CD4-positive, alpha-beta T cell (primary cell): ENCODE measurements around the gene ANKRD29. TPM values are rescaled to one million over a fixed set of nuclear protein-coding genes. Genes with fewer than 3 reads are reported as not detected.

Source experiments
- ATAC-seq: fragments of 200-7000 bp; cut with Tn5 transposase; one replicate; pipeline ENCODE4 v1.10.0; 2022; ENCODE audit warnings: mild to moderate bottlenecking; ENCODE audit not compliant: poor library complexity
- CTCF ChIA-PET: fragments of 350-600 bp; sonication (Branson Sonifier 250); formaldehyde crosslinking; loops from one replicate; lab custom pipeline; 2021; ENCODE audit warnings: antibody characterized with exemption, inconsistent platforms; lab: Charles Lee
- POLR2A ChIA-PET: fragments of 350-600 bp; sonication (Branson Sonifier 250); formaldehyde crosslinking; loops from one replicate; lab custom pipeline; 2021; ENCODE audit warnings: antibody characterized with exemption, inconsistent platforms; lab: Charles Lee
- DNase-seq, 14 experiments: peaks; one replicate each; pipeline ENCODE4 v3.0.0-alpha.2; 2013 to 2020; ENCODE audit warnings: mixed read lengths in 2 of 14
- H3K27ac ChIP-seq, 2 donors: one replicate each; pipeline versions ENCODE4 v1.5.1 to v1.7.0; 2013; ENCODE audit warnings: low read length in 2 of 2, low read depth in 1 of 2, mild to moderate bottlenecking in 1 of 2
- H3K27me3 ChIP-seq, 2 experiments: 1 replicate in 1 of 2; 2 replicates in 1 of 2; pipeline versions ENCODE4 v1.6.1 to v1.7.0; 2013; ENCODE audit warnings: low read length in 2 of 2, control low read depth in 1 of 2, mild to moderate bottlenecking in 1 of 2, moderate library complexity in 1 of 2; ENCODE audit not compliant: insufficient read depth in 2 of 2, control insufficient read depth in 1 of 2
- H3K36me3 ChIP-seq: one replicate; pipeline ENCODE4 v1.6.1; 2013; ENCODE audit warnings: low read length, control low read depth; ENCODE audit not compliant: insufficient read depth
- H3K4me1 ChIP-seq: one replicate; pipeline ENCODE4 v1.6.1; 2013; ENCODE audit warnings: low read length, control low read depth; ENCODE audit not compliant: insufficient read depth
- H3K4me3 ChIP-seq: one replicate; pipeline ENCODE4 v1.5.1; 2013; ENCODE audit warnings: mild to moderate bottlenecking, low read length, moderate library complexity
- H3K9me3 ChIP-seq, 2 experiments: 1 replicate in 1 of 2; 2 replicates in 1 of 2; pipeline versions ENCODE4 v1.6.1 to v1.7.0; 2013; ENCODE audit warnings: low read length in 2 of 2, mild to moderate bottlenecking in 2 of 2, control low read depth in 1 of 2, moderate library complexity in 1 of 2; ENCODE audit not compliant: control insufficient read depth in 1 of 2, insufficient read depth in 1 of 2
- H3K27ac Mint-ChIP-seq: one replicate; pipeline ENCODE4 v1.8.0; 2020; ENCODE audit warnings: mixed read lengths
- H3K27me3 Mint-ChIP-seq: one replicate; pipeline ENCODE4 v1.8.0; 2021; ENCODE audit warnings: mixed read lengths
- H3K36me3 Mint-ChIP-seq: one replicate; pipeline ENCODE4 v1.8.0; 2021; ENCODE audit warnings: low read depth, mixed read lengths
- H3K4me1 Mint-ChIP-seq: one replicate; pipeline ENCODE4 v1.8.0; 2021; ENCODE audit warnings: low read depth, mixed read lengths
- H3K4me3 Mint-ChIP-seq: one replicate; pipeline ENCODE4 v1.8.0; 2020; ENCODE audit warnings: mild to moderate bottlenecking, mixed read lengths
- H3K9me3 Mint-ChIP-seq: one replicate; pipeline ENCODE4 v1.8.0; 2020; ENCODE audit warnings: mixed read lengths
- intact Hi-C, 2 experiments: fragments of 100-400 bp; cut with DNase I in 1 of 2; cut with micrococcal nuclease in 1 of 2; formaldehyde crosslinking; loops; one replicate each; pipeline versions ENCODE4 v1.15.1 to v1.9.0; 2023 to 2025; cut with DNase I, micrococcal nuclease
- total RNA-seq, 174 experiments: library from RNA in 2 of 174; stranded (reverse) in 2 of 174; gene quantifications; one replicate each; pipeline ENCODE4 v1.2.3 and lab custom pipeline; 2021 to 2026
- TF ChIP-seq, protein P1 (sequence below): fragments of 200-600 bp; IDR thresholded peaks from one replicate; pipeline ENCODE4 v1.8.0; 2022; ENCODE audit warnings: antibody characterized with exemption, mild to moderate bottlenecking

The ANKRD29 gene
- total RNA-seq, 2 experiments from 2014 or later: 0.28 to 0.58 TPM

DNA sequence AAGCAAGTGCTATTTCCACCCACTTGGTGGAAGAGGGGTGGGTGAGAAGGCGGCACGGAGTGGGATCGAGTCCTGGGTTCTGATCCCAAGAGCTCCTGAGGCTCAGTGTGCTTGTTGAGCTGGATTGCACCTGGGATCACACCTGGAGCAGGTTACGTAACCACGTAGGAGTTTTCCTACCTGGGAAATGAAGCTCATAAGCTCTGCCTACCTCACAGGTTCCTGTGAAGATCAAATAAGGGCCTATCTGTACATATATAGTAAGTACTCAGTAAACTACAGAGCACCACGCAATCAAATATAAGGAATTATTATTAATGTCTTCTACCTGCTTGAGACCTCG lies 87.4 kb downstream of the ANKRD29 start:
- peak overlapping the region in 1 of 2 donors; percentile 87 for H3K27ac ChIP-seq
- TF ChIP-seq, protein P1, sequence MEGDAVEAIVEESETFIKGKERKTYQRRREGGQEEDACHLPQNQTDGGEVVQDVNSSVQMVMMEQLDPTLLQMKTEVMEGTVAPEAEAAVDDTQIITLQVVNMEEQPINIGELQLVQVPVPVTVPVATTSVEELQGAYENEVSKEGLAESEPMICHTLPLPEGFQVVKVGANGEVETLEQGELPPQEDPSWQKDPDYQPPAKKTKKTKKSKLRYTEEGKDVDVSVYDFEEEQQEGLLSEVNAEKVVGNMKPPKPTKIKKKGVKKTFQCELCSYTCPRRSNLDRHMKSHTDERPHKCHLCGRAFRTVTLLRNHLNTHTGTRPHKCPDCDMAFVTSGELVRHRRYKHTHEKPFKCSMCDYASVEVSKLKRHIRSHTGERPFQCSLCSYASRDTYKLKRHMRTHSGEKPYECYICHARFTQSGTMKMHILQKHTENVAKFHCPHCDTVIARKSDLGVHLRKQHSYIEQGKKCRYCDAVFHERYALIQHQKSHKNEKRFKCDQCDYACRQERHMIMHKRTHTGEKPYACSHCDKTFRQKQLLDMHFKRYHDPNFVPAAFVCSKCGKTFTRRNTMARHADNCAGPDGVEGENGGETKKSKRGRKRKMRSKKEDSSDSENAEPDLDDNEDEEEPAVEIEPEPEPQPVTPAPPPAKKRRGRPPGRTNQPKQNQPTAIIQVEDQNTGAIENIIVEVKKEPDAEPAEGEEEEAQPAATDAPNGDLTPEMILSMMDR: no peak
- Mint-ChIP-seq H3K4me3 (no peak overlapping the region), H3K27me3 (no peaks in the 10 kb centered on the region), H3K27ac (peak overlapping the region; percentile 81), H3K4me1 (peaks cover 47% of the 10 kb centered on the region), H3K36me3 (peaks cover 56% of the 10 kb centered on the region), H3K9me3 (no peaks in the 10 kb centered on the region)
- no peaks in the 10 kb centered on the region for H3K27me3 ChIP-seq
- peaks cover 53% of the 10 kb centered on the region for H3K4me1 ChIP-seq
- no peak for DNase-seq
- no peak for ATAC-seq
- ChIA-PET CTCF (interaction anchor here (2.0 kb wide), 1 partner anchor 59 kb away, joined by 4 read pairs; no protein-coding TSS in a partner anchor), POLR2A (no interaction called here)
- no peak overlapping the region for H3K4me3 ChIP-seq
- H3K36me3 ChIP-seq: peaks cover 21% of the 10 kb centered on the region
- intact Hi-C loops: no loop called here
- H3K9me3 ChIP-seq: no peaks in the 10 kb centered on the region

DNA sequence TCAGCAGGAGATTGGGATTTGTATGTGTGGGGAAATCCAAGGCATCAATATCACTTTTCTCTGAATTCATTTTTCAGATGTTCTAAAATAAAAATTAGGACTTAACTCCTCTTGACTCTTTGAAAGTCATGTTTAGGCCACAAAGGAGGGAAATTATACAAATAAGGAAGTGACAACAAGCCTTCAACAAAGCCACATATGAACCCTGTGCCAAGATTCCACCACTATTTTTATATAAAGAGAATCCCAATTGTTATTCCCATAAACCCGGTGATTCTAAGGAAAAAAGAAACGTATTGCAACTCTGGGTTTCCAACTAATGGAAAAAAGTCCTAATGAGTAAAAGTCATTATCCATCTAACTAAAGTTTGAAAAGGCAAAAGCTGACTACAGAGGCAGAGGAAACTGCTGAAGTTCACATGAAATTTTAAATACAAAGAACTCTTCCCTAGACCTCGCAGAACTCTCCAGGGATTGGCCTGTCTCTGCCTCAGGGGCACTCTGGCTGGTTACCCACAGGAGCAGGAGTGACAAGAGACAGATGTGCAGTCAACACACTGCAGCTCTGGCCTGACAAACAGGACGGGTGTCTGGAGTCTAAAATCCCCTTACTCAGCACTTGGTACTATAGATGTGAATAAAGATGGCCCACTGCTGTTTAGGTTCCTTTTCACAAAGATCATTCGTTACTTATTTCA lies 88.0 kb downstream of the ANKRD29 start:
- ATAC-seq (no peak), DNase-seq (peak in 1 of 14 experiments; percentile 16)
- peaks cover 52% of the 10 kb centered on the region for H3K4me1 ChIP-seq
- no peaks in the 10 kb centered on the region for H3K27me3 ChIP-seq
- peak overlapping the region; percentile 11 for H3K4me3 ChIP-seq
- H3K36me3 Mint-ChIP-seq: peaks cover 56% of the 10 kb centered on the region
- ChIA-PET POLR2A (interaction anchor here (1.7 kb wide), 1 partner anchor 11 kb away, joined by 13 read pairs; the partner anchor contains the start of gene NPC1), CTCF (interaction anchor here (2.0 kb wide), 1 partner anchor 59 kb away, joined by 4 read pairs; no protein-coding TSS in a partner anchor)
- H3K36me3 ChIP-seq: peaks cover 23% of the 10 kb centered on the region
- H3K9me3 ChIP-seq: no peaks in the 10 kb centered on the region
- peak overlapping the region; percentile 81 for H3K27ac Mint-ChIP-seq
- peaks cover 47% of the 10 kb centered on the region for H3K4me1 Mint-ChIP-seq
- H3K9me3 Mint-ChIP-seq: no peaks in the 10 kb centered on the region
- intact Hi-C loops: loop anchor here in 1 of 2 experiments (5.0 kb wide), 1 partner anchor 47 kb away; no protein-coding TSS in a partner anchor
- peak overlapping the region; percentile 56 for H3K4me3 Mint-ChIP-seq
- peak overlapping the region in 1 of 2 donors; percentile 87 for H3K27ac ChIP-seq
- TF ChIP-seq, protein P1: no peak
- no peaks in the 10 kb centered on the region for H3K27me3 Mint-ChIP-seq

DNA sequence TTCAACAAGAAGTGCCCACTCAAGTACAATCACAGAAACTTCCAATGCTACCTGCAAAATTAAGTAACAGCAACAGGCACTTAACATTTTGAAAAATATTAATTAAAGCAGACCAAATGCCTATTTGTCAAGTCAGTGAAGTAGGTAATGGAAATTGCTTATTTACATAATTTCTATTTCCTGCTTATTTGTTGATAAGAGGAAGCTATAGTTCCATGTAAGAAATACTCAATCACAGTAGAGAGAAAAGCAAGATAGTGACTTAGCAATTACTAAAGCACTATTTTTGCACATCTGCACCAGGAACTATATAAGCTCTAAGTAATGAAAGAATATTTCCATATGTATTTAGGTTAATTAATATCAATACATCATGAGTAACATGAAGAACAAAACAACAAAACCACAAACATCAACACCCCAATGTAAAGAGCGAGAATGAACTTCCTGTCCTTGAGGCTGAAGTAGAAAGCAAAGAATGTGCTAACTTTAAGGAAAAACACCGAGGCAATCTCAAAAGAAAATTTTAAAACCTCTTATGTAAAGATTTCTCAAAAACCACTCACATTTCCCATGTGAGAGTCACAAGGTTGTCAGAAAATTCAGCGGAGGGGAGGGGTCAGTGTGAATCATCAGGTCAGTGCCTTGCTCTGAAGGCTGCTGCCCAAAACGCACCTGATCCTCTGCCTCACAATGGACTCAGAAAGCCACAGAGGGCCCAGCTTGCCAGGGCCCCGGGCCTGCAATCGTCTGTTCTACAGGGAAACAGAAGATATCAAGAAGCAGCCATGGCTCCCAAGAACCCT lies 88.9 kb downstream of the ANKRD29 start:
- Histone ChIP-seq H3K4me1 (peaks cover 51% of the 10 kb centered on the region), H3K27ac (peak overlapping the region; percentile 51 to 87), H3K4me3 (peak overlapping the region; percentile 11), H3K27me3 (no peaks in the 10 kb centered on the region), H3K9me3 (no peaks in the 10 kb centered on the region), H3K36me3 (peaks cover 24% of the 10 kb centered on the region)
- TF ChIP-seq, protein P1: no peak
- Mint-ChIP-seq H3K36me3 (peaks cover 64% of the 10 kb centered on the region), H3K4me3 (peak overlapping the region; percentile 7), H3K27me3 (no peaks in the 10 kb centered on the region), H3K4me1 (peaks cover 41% of the 10 kb centered on the region), H3K9me3 (no peaks in the 10 kb centered on the region), H3K27ac (peak overlapping the region; percentile 81)
- DNase-seq: peak in 6 of 14 experiments; percentile 11 to 71 (median 60)
- intact Hi-C loops: loop anchor here in 1 of 2 experiments (5.0 kb wide), 1 partner anchor 47 kb away; no protein-coding TSS in a partner anchor
- ChIA-PET POLR2A (interaction anchor here (0.8 to 1.7 kb wide), 3 partner anchors 12 to 66 kb away, joined by 3 to 13 read pairs (median 4); partner anchors contain the start of gene NPC1), CTCF (interaction anchor here (2.0 kb wide), 1 partner anchor 58 kb away, joined by 4 read pairs; no protein-coding TSS in a partner anchor)
- ATAC-seq: peak; percentile 46
